RCC 7860 (cell line): Measurements from ENCODE around the gene CEP170B.
"Not testable (repeated sequence)": the region's sequence is repeated elsewhere in the genome, so short reads cannot be mapped to it uniquely, and the experiment has no call there.

Experiments
- DNase-seq: peaks from one replicate; pipeline ENCODE4 v3.0.0-alpha.2; 2015; ENCODE audit warnings: low spot score
- FAIRE-seq: peaks from 2 replicates; lab custom pipeline; 2012; peaks lifted over from hg19 to GRCh38; lab: Jason Lieb, UNC

The CEP170B gene

DNA sequence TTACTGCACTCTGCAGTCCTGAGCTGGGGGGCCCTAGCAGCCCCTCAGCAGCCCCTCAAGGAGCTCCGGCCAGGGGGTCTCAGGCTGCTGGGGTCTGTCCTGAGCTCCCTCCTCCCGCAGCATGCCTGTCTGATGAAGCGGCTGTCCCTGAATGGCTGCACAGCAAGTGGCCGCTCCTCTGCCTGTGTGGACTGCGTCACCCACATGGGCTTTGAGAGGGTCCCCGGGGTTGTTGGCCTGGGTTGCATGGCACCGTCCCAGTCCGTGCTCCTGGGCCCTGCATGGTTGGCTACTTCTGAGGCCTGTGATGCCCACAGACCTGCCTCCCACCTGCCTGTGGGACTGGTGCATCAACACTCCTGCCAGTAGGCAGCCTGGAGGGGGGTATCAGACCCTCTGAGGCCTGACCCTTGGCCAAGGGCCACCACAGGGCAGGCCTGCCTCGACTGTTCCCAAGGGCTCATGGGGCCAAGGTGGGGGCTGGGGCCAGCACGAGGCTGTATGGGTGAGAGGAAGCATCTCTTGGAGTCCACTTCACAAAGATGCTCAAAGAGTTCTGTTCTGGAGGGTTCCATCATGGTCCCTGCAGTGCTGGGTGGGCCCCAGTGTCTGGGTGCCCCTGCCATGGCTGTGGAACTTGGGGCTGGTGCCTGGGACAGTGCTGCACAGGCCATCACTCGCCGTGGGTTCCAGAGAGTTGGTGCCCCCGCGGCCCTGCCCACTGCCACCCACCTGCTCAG is 12.2 kb downstream of the CEP170B start:
- FAIRE-seq, result no peak
- no peak for DNase-seq

GRCh38 chr14:104877806-104878550 is 12.9 kb downstream of the CEP170B start:
- FAIRE-seq (no peak), DNase-seq (no peak)

DNA sequence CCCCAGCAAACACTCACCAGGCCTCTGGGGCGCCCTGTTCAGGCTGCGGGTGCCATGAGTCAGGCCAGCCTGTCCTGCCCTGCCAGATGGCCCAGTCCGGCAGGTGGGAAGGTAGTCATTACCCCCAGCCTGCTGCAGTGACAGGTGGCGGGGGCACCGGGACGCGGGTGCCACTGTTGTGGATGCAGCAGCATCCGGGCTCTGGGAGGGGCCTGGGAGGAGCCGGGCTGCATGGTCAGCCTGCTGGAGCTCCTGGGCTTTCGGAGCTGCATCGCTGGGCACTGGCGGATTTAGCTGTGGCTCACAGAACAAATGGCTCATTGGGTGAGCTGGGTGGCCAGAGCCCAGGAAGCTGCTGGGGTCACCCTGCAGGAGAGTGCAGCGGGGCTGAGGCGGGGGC is 13.5 kb downstream of the CEP170B start:
- FAIRE-seq (no peak), DNase-seq (no peak)

- FAIRE-seq (no peak), DNase-seq (no peak)
Measured at GRCh38 chr14:104879201-104879982, 14.3 kb downstream of the CEP170B start.

DNA sequence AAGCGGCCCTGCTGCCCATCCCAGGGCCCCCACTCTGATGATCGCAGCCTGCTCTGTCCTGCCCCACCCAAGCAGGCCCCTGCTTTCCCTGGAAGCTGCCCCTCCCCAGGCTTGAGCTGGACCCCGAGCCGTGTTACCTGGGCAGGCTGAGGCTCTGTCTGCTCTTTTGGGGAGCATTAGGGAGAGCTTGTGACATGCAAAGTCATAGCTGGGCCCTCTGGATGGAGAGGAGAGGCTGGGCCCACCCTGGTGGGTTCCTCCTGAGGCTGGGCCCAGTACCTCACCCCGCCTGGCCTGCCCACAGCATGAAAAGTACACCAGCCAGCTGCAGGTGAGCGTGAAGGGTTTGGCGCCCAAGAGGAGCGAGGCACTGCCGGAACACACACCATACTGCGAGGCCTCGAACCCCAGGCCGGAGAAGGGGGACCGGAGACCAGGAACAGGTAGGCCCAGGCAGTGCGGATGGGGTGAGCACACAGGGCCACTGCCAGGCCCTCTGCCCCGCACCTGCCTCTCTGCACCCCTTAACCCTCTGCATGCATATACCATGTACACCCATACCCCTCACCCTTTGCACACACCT is 15.0 kb downstream of the CEP170B start:
- no peak for DNase-seq
- FAIRE-seq, result no peak

GRCh38 chr14:104880584-104881210 is 15.6 kb downstream of the CEP170B start:
- FAIRE-seq (no peak), DNase-seq (no peak)

DNA sequence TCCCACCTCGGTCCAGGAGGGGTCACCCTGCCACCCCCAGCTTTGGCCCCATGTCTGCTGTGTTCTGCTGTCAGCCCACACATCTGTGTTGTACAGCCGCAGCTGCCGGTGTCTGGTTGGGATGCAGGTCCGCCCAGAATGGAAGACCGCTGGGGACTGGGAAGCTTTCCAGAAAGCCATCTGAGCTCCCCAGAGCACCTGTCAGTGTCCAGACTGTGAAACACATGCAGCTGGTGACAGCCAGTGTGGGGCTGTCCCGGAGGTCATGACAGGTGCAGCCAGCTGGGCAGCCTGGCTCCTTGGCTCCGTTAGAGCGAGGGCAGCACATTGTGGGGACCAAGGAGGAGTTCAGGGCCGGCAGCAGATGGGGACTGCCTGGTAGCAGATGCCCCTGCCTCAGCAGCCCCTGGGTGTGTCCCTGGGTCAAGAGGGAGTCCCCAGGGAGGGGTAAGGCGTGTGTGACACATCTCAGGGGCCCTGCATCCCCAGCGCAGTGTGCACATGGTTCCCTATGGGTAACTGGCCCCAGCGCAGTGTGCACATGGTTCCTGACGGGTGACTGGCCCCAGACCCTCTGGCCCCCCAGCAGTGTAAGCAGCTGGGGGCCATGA is 16.4 kb downstream of the CEP170B start:
- DNase-seq (no peak), FAIRE-seq (no peak)

GRCh38 chr14:104882325-104882973 is 17.4 kb downstream of the CEP170B start:
- FAIRE-seq, result no peak
- DNase-seq, result no peak

- FAIRE-seq (no peak), DNase-seq (no peak)
Measured at GRCh38 chr14:104882991-104883660, 18.1 kb downstream of the CEP170B start.

DNA sequence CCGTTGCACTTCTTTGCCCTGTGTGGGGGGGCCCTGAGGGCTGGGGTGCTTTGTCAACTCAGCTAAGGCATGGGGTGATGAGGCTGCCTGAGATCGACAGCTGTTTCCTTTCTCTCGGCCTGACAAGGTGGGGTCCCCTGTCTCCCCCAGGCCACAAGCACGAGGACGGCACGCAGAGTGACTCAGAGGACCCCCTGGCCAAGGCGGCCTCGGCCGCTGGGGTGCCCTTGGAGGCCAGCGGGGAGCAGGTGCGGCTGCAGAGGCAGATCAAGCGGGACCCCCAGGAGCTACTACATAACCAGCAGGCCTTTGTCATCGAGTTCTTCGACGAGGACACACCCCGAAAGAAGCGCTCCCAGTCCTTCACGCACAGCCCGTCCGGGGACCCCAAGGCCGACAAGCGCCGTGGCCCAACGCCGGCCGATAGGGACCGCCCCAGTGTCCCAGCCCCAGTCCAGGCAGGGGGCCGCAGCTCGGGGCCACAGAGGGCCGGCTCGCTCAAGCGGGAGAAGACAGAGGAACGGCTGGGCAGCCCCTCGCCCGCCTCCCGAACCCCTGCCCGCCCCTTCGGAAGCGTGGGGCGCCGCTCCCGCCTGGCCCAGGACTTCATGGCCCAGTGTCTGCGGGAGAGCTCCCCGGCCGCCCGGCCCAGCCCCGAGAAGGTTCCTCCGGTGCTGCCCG is 18.8 kb downstream of the CEP170B start:
- no peak for FAIRE-seq
- no peak for DNase-seq

DNA sequence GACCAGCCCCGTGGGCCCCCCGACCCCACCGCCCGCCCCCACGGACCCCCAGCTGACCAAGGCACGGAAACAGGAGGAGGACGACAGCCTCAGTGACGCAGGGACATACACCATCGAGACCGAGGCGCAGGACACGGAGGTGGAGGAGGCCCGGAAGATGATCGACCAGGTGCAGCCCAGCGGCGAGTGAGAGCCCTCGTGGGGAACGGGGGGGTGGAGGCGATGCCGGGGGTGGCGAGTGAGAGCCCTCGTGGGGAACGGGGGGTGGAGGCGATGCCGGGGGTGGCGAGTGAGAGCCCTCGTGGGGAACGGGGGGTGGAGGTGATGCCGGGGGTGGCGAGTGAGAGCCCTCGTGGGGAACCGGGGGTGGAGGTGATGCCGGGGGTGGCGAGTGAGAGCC is 19.3 kb downstream of the CEP170B start:
- DNase-seq, FAIRE-seq: not testable (repeated sequence)

GRCh38 chr14:104885031-104885972 is 20.2 kb downstream of the CEP170B start:
- DNase-seq (no peak), FAIRE-seq (no peak)

DNA sequence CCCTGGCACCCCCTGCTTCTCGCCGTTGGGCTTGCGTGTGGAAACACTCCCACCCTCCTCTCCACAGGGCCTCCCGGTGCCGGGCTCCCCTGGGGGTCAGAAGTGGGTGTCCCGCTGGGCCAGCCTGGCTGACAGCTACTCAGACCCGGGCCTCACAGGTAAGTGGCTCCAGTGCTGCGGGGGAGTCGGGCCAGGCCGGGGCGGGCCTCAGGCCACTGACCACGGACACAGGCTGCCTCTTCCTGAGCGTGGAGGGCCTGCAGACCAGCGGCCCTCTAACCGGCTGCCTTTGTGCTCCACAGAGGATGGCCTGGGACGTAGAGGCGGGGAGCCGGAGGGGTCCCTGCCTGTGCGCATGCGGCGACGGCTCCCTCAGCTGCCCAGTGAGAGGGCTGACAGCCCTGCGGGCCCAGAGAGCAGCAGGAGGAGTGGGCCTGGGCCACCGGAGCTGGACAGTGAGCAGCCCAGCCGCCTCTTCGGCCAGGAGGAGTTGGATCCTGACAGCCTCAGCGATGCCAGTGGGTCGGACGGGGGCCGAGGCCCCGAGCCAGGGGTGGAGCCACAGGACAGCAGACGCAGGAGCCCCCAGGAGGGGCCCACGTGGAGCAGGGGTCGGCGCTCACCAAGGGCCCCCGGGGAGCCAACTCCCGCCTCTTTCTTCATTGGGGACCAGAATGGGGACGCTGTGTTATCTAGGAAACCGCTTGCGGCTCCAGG is 21.1 kb downstream of the CEP170B start:
- FAIRE-seq, result no peak
- no peak for DNase-seq

- FAIRE-seq, result no peak
Measured at GRCh38 chr14:104886690-104887622, 21.9 kb downstream of the CEP170B start.

DNA sequence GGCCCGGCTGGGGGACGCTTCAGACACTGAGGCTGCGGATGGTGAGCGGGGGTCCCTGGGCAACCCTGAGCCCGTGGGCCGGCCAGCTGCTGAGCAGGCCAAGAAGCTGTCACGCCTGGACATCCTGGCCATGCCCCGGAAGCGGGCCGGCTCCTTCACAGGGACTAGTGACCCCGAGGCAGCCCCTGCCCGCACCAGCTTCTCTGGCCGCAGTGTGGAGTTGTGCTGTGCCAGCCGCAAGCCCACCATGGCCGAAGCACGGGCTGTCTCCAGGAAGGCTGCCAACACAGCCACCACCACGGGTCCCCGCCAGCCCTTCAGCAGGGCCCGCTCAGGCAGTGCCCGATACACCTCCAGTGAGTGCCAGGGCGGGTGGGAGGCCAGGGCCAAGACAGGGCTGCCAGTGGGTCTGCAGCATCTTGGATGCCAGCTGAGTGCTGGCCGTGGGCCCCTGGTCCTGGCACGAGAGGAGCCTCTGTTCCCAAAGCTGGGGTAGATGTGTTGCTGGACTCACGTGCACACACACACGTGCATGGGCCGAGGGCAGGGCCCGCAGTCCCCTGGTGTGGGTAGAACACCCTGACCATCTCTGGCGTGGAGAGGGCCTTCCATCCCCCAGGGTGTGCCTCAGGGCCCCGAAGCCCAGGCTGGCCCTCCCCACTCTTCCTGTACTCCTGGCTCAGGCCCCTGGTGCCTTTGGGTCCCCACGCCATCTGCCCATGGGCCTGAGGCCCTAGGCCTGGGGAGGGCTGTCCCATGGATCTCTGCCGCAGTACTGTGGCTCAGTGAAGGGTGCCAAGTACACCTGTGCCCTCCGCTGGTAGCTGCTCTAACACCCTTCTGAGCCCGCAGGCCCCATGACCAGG is 22.8 kb downstream of the CEP170B start:
- FAIRE-seq, result no peak
- no peak for DNase-seq

More at GRCh38 chr14:104886690-104887622, 21.9 kb downstream of the CEP170B start:
- no peak for DNase-seq
